Pancreas (tissue), 10 donors: Measurements from ENCODE around the gene ROBO1. TPM values are rescaled to one million over a fixed set of nuclear protein-coding genes. Genes with fewer than 3 reads are reported as not detected.

Experiments
- ATAC-seq, 4 donors: fragments of 200-7000 bp; cut with Tn5 transposase; one replicate each; pipeline versions ENCODE4 v1.8.0 to v1.9.1; 2020; ENCODE audit warnings: mild to moderate bottlenecking in 4 of 4, moderate library complexity in 4 of 4
- DNase-seq, 6 donors: peaks; one replicate each; pipeline ENCODE4 v3.0.0-alpha.2; 2020
- FAIRE-seq: peaks from 2 replicates; lab custom pipeline; 2012; peaks lifted over from hg19 to GRCh38; lab: Jason Lieb, UNC
- H3K27ac ChIP-seq, 4 donors: fragments of 200-600 bp; sonication (generic); 1 replicate in 3 of 4; 2 replicates in 1 of 4; pipeline versions ENCODE4 v1.5.0 to v1.8.0; 2020
- H3K27me3 ChIP-seq, 4 donors: fragments of 200-600 bp; one replicate each; pipeline ENCODE4 v1.8.0; 2021
- H3K36me3 ChIP-seq, 3 donors: fragments of 200-600 bp; sonication (generic) in 1 of 3; one replicate each; pipeline versions ENCODE4 v1.5.0 to v1.8.0; 2020 to 2021
- H3K4me1 ChIP-seq, 3 donors: fragments of 200-600 bp; one replicate each; pipeline ENCODE4 v1.8.0; 2021
- H3K4me3 ChIP-seq, 4 donors: fragments of 200-600 bp; sonication (generic) in 2 of 4; one replicate each; pipeline versions ENCODE4 v1.5.0 to v1.8.0; 2020 to 2021
- H3K9me3 ChIP-seq, 4 donors: fragments of 200-600 bp; one replicate each; pipeline ENCODE4 v1.8.0; 2021
- WGBS, 2 donors: extraction: QIAGEN DNeasy Blood & Tissue Kit; methylation state at CpG; one replicate each; pipeline ENCODE4 v1.1.7; 2013; 5-methylcytosine and 5-hydroxymethylcytosine counted together
- intact Hi-C, 3 donors: fragments of 100-400 bp; cut with DNase I; formaldehyde crosslinking; loops; one replicate each; pipeline versions ENCODE4 v1.11.1 to v1.14.2; 2022
- polyA plus RNA-seq, 2 donors: library from polyadenylated mRNA; stranded (reverse); fragments of 200-250 nt; gene quantifications; one replicate each; pipeline ENCODE4 v1.2.3, GENCODE V29; 2013
- total RNA-seq, 6 donors: library from RNA; stranded (reverse); fragmentation: NEBNext Ultra II Directional in 4 of 6; extraction: Animal tissue kit (Norgen Biotek cat#: 25700) in 4 of 6; gene quantifications; one replicate each; pipeline versions ENCODE4 v1.2.1 to v1.2.4, GENCODE V29; 2021 to 2023
- TF ChIP-seq, protein P1 (sequence below), 4 donors: fragments of 200-600 bp; sonication (generic) in 3 of 4; IDR thresholded peaks; one replicate each; pipeline versions ENCODE4 v1.5.0 to v1.8.0; 2021; ENCODE audit warnings: antibody characterized with exemption in 4 of 4
- donor health status: healthy with polysubstance abuse.
- donor health status: DM: no; HTN: no; CAD: no; lungs with moderate emphysema.
- donor health status: DM: no; HTN: no; CAD: no.
- donor health status: control.
- donor health status: control.
- donor health status: Bipolar disorder and iron deficiency.
- donor health status: DM: yes; HTN: yes; CAD: no.
- donor health status: DM: no; HTN: no; CAD: no.
- donor health status: DM: no; HTN: no; CAD: no.
- donor health status: DM: yes; HTN: yes; CAD: no.

ROBO1 gene
- total and polyA plus RNA-seq, 8 donors, result 0.51 to 8.5 (median 2.8) TPM

DNA sequence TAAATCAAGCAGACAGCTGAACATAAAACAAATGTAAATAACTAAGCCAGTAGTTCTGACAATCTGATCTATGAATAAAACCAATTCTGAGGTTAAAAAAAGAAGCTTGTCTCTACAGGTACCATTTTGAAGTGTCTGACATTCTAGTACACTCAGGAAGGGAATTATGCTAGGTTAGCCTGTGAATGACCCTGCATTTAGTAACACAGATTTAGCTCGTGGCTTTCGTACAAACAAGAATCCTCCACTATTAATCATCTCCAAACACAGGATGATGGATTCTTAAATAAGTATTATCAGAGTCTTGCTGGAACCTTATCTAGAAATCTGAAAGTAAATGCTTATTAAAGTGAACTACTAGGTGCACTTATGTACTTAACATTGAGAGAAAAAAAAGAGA, 1120.1 kb downstream of the ROBO1 start:
- H3K27ac ChIP-seq, result no peak overlapping the region
- H3K9me3 ChIP-seq, result no peaks in the 10 kb centered on the region
- H3K4me1 ChIP-seq, result peaks cover 0 to 9% (median 3%) of the 10 kb centered on the region in 3 donors
- H3K4me3 ChIP-seq, result no peak overlapping the region
- DNase-seq (no peak), FAIRE-seq (no peak), ATAC-seq (peak in 1 of 4 donors; percentile 24)
- TF ChIP-seq, protein P1, sequence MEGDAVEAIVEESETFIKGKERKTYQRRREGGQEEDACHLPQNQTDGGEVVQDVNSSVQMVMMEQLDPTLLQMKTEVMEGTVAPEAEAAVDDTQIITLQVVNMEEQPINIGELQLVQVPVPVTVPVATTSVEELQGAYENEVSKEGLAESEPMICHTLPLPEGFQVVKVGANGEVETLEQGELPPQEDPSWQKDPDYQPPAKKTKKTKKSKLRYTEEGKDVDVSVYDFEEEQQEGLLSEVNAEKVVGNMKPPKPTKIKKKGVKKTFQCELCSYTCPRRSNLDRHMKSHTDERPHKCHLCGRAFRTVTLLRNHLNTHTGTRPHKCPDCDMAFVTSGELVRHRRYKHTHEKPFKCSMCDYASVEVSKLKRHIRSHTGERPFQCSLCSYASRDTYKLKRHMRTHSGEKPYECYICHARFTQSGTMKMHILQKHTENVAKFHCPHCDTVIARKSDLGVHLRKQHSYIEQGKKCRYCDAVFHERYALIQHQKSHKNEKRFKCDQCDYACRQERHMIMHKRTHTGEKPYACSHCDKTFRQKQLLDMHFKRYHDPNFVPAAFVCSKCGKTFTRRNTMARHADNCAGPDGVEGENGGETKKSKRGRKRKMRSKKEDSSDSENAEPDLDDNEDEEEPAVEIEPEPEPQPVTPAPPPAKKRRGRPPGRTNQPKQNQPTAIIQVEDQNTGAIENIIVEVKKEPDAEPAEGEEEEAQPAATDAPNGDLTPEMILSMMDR (IDR thresholded peaks at IDR 0.05), result no peak
- 8 to 22% methylated on average over 2 of the region's 2 CpGs for WGBS, 2 donors
- intact Hi-C loops, result no loop called here
- H3K36me3 ChIP-seq, result no peaks in the 10 kb centered on the region
- H3K27me3 ChIP-seq, result no peaks in the 10 kb centered on the region

- H3K27ac ChIP-seq, result peak overlapping the region in 1 of 4 donors; percentile 10
- no peaks in the 10 kb centered on the region for H3K27me3 ChIP-seq
- DNase-seq (no peak), ATAC-seq (peak; percentile 90 to 95 (median 92)), FAIRE-seq (peak; percentile 90)
- no peak overlapping the region for H3K4me3 ChIP-seq
- no peaks in the 10 kb centered on the region for H3K9me3 ChIP-seq
- peaks cover 0 to 9% (median 3%) of the 10 kb centered on the region in 3 donors for H3K4me1 ChIP-seq
- WGBS, 2 donors, result 39 to 40% methylated on average over 4 of the region's 4 CpGs
- intact Hi-C loops, result no loop called here
- no peaks in the 10 kb centered on the region for H3K36me3 ChIP-seq
- TF ChIP-seq, protein P1 (IDR thresholded peaks at IDR 0.05), result peak; percentile 66 to 85 (median 72)
Observed at GRCh38 chr3:78645628-78646310, 1122.0 kb downstream of the ROBO1 start.

- intact Hi-C loops, result no loop called here
- ATAC-seq (peak in 3 of 4 donors; percentile 47 to 68 (median 55)), DNase-seq (no peak), FAIRE-seq (no peak)
- TF ChIP-seq, protein P1 (IDR thresholded peaks at IDR 0.05), result no peak
- no peak overlapping the region for H3K4me3 ChIP-seq
- no peaks in the 10 kb centered on the region for H3K36me3 ChIP-seq
- peak overlapping the region in 2 of 4 donors; percentile 10 for H3K27ac ChIP-seq
- no peaks in the 10 kb centered on the region for H3K9me3 ChIP-seq
- WGBS, 2 donors, result 10 to 12% methylated on average over 1 of the region's 1 CpG
- no peaks in the 10 kb centered on the region for H3K27me3 ChIP-seq
- peaks cover 0 to 9% (median 3%) of the 10 kb centered on the region in 3 donors for H3K4me1 ChIP-seq
Observed at GRCh38 chr3:78644847-78645246, 1123.0 kb downstream of the ROBO1 start.

GRCh38 chr3:78642226-78643035, 1125.4 kb downstream of the ROBO1 start:
- peaks cover 0 to 9% (median 3%) of the 10 kb centered on the region in 3 donors for H3K4me1 ChIP-seq
- DNase-seq, result no peak
- no peaks in the 10 kb centered on the region for H3K36me3 ChIP-seq
- H3K4me3 ChIP-seq, result no peak overlapping the region
- FAIRE-seq, result no peak
- H3K9me3 ChIP-seq, result no peaks in the 10 kb centered on the region
- 36 to 50% methylated on average over 3 of the region's 3 CpGs for WGBS, 2 donors
- TF ChIP-seq, protein P1 (IDR thresholded peaks at IDR 0.05), result no peak
- intact Hi-C loops, result no loop called here
- H3K27ac ChIP-seq, result no peak overlapping the region
- no peaks in the 10 kb centered on the region for H3K27me3 ChIP-seq
- no peak for ATAC-seq
